ENCODE results near the gene LSM10.
A peak's percentile ranks its signal among the peaks of the same experiment; 100 is the strongest.

The LSM10 gene

DNA sequence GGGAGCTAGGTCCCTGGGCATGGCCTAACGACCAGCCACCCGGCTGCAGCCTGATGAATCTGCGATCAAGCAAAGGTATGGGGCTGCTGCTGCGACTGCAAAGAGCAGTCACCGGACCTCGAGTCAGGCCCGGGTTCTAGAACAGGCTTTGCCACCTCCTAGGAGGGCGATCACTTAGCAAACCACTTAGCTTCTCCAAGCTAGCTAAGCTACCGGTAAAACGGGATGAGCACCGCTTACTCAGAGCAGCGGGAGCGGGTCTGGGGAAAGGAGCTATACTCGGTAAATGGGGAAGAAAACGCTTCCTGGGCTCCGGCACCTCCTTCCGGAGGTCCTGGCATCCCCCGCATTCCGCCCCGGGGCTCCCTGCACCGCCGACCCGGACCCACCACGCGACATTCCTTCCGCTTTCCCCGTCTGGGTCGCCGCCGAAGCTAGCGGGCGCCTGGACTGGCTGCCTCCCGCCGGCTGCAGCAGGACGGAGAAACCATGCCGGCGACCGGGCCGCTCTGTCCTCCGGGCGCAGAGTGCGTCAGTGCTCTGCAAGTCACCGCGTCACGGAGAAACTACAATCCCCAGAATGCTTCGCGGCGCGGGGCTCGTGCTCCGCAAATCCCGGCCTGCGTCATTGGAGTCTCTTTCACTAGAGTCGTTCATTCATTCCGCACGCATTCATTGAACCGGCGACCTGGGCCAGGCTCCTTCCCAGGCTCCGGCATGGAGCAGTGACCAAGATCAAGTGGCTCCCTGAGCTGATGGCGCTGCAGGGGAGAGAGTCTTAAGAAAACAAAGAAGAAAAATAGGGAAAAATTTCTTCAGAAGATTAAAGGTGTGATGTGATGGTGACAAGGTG, at the start of gene LSM10:
Gene LSM10 (minus strand): TSS at position 531 of the 853 bp plus-strand sequence. CDS start 3,779 bp downstream, outside the sequence.
- DNase-seq = peak; percentile 89

DNA sequence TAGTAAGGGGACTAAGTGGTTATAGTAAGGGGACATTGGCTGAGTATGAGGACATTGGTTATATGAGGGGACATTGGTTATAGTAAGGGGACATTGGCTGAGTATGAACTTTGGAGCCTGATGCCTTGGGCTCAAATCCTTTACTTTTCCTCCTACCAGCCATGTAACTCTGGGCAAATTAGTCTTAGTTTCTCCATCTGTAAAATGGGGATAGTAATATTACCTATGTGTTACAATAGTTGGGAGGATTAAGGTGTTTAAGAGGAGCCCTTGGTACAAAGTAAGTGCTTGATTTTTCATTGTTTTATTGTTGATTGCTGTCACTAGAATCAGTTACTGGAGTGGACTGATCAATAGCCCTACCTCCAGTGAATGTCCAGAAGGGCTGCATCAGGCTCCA, 49.7 kb upstream of the LSM10 start:
- DNase-seq = no peak

GRCh38 chr1:36446746-36447145, 49.0 kb upstream of the LSM10 start:
- no peak for DNase-seq

DNA sequence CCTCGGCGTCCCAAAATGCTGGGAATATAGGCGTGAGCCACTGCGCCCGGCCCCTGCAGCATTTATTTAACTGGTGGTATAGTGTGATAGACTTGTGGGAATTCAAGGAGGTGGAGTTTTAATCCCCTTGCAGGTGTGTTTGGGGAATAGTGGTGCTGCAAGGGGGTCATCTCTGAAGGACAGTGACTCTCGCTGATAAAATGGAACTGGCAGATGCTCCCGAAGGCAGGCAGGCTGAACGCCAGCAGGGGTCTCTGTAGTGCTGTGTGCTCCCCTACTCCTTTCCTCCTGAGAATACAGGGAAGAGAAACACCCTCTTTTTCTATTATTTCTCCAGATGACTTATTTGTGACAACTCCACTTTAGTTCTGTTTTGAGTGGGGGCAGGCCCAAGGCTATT, 48.6 kb upstream of the LSM10 start:
- no peak for DNase-seq

DNA sequence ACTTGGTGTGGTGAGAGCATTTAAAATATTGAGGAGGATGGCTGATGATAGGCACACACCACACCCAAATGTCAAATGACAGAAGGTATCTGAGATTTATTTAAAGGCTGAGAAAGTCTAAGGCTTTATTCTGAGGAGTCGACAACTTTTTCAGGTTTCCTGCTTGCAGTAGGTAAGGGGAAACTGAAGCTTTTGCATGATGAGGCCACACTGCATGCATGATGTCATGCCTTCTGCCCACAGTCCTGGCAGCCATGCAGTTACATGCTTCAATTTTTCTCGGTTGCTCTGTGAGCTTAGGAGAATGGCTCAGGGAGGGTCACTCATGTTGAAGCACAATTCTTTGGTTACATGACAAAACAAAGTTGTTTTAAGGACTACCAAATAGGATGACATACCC, 45.6 kb upstream of the LSM10 start:
- DNase-seq = no peak

GRCh38 chr1:36442337-36442736, 44.6 kb upstream of the LSM10 start:
- DNase-seq = no peak

DNA sequence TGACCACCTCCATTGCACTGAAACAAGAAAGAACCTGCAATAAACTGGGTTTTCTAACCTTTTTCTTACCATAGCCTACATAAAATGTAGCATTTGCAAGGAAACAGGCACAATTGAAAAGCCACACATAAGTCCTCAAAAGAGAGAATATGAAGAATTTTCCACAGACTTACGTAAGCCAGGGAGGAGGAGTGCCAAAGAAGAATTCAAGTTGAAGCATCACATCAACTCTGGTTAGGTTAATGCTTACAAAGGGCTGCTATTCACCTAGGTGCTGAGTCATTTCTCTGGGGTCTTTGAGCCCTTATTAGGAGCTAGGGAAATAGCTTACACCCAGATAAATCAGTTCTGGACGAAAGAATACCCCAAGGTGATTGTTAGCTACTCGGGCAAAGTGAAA, 42.9 kb upstream of the LSM10 start:
- no peak for DNase-seq

DNA sequence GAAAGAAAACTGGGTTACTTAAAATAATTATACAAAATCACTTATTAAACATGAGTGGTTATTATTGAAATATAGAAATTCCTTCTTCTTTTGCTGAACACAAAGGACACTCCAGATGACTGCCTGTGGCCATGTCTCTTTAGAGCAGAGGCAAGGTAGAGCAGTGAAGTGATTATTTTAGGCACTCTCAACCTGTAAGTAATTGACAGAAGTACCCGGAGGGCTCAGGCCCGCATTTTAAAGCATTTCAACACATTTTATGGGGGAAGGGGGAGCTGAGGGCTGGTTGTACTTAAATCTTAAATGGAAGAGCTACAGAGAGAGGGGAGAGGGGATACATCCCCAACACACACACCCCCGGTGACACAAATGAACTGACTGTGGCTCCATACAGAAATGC, 42.3 kb upstream of the LSM10 start:
- DNase-seq = no peak

DNA sequence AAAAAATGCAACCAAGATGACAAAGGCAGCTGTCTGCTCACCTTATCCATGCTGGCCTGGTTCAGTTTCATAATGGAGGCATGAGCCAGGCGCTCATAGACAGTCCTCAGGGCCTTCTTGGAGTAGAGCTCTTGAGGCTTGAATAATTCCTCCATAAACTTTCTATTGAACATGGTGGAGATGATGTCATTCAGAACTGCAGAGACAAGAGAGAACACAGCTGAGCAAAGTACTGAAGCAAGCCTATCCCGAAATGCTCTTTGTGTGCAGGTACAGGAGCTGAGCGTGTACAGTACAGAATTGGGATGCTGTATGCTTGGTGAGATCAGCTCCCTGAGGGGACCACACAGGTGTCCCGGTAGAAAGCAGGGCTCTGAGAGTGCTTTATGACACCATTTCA, 41.0 kb upstream of the LSM10 start:
- DNase-seq = no peak

- no peak for DNase-seq
These were observed 39.1 kb upstream of the LSM10 start for GRCh38 chr1:36436821-36437220.

DNA sequence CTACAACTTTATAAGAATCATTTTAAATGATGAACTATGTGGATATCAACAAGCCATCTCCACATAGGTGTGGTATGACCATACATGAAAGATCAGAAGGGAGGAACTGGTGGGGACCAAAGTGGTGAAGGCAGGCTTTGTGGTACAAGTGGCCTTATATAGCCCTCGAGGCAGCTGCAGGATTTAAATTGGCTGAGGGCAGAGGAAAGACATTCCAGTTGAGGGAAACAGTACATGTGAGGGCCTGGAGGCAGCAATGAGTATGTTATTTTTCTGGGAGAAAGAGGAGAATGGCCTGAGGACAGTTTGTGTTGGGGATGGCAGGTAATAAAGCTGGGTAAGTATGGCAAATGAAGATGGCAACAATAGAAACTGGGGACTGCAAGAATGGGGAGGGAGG, 35.4 kb upstream of the LSM10 start:
- no peak for DNase-seq

GRCh38 chr1:36432616-36433015, 34.9 kb upstream of the LSM10 start:
- DNase-seq = no peak

DNA sequence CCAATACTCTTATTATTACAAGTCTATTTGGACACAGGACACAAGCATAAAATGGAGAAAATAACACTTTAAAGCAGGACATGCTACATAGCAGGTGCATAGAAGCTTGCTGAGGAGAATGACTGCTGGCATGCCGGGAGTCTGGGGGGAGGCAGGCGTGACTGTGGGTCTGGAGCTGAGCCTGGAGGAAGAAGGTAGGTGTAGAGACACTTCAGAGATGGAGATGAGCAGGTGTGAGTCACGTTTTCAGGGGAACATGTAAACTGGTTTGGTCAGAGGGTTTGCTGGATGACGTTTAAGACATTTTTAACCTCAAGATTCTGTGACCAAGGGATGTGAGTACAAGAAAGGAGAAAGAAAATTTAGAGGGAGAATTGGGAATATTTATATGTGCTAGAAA, 28.1 kb upstream of the LSM10 start:
- no peak for DNase-seq

DNA sequence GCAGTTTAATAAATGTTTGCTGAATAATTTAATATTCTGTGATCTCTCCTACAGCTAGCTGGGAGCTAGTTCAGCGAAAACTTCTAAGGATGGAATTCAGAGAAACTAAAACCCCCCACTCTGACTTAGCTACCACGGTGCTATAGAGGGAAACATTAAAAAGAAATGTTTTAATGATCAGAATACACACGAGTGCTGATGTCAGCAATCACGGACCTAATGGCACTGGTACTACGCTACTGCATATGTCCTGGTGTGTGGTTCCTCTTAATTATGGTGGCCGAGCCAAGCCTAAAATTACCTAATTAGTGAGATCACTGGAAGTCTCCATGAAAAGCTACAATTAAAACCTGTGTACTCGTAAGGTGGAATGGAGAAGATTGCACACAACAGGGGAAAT, 23.9 kb upstream of the LSM10 start:
- no peak for DNase-seq

DNA sequence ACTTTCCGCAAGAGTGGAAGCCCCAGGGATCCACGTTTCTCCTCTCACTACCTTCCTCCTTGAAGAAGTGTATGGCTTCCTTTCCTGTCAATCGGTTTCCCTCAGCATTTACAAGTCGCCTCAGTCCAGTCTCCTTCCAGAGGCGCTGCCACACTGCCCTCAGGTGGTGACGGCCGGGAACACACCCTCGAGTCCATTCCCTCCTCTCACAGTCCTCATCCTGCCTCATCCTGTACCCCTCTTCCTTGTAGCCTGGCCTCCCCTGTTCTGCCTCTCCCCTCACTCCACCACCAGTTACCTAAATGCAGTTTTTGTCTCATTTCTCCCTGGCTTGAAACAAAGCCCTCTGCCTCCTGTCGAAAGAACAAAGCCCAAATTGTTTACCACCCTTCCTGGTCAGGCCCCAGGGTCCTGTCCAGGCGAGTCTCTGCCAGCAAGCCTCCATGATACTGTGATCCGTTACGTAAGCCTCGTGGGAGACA, 23.2 kb upstream of the LSM10 start:
- DNase-seq = peak; percentile 87

- DNase-seq = no peak
These were observed 22.7 kb upstream of the LSM10 start for GRCh38 chr1:36420409-36420808.

DNA sequence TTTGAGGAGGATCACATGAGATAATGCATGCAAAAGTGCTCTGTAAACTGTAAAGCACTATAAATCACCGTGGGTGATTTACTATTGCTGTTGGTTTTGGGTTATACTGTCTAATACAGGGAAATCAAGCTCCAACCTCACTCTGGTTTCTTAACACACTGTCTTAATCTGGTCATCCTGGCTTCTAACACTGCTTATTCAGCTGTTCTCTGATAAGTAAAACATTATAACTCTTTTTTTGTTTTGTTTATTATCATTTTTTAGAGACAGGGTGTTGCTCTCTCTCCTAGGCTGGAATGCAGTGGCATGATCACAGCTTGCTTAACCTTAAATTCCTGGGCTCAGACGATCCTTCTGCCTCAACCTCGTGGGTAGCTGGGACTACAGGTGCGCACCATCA, 21.9 kb upstream of the LSM10 start:
- DNase-seq = no peak

DNA sequence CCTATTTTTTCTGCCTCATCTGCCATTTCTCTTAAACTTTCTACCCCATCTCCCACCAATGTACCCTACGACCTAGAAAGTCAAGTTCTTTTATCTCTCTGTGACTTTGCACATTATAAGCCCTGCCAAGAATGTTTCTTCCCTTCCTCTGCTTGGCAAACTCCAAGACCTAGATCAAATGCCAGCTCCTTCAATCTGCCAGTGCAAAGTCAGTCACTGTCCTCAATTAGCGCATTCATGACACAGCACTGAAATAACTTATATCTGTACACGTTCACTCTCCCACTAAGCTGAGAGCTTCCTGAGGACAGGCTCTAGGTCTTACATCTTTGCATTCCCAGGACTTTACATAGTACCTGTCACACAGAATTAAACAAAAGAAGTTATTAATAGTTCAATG, 21.4 kb upstream of the LSM10 start:
- no peak for DNase-seq

GRCh38 chr1:36417931-36418330, 20.2 kb upstream of the LSM10 start:
- DNase-seq = no peak

GRCh38 chr1:36415661-36416326, 18.1 kb upstream of the LSM10 start:
- no peak for DNase-seq

DNA sequence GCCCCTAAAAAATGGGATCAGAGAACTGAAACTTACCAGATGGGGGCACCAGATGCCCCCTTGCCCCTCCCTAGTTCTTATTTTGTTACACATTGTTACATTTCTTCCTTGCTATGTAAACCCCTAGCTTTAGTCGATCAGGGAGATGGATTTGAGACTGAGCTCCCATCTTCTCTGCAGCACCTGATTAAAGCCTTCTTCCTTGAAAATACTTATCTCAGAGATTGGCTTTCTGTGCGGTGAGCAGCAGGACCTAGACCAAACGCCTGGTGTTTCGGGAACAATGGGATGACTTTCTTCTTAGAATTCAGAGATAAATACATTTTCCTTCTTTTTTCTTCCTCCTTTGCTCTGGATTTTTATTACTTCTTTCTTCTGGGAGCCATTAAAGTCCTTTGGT, 16.7 kb upstream of the LSM10 start:
- DNase-seq = no peak

DNA sequence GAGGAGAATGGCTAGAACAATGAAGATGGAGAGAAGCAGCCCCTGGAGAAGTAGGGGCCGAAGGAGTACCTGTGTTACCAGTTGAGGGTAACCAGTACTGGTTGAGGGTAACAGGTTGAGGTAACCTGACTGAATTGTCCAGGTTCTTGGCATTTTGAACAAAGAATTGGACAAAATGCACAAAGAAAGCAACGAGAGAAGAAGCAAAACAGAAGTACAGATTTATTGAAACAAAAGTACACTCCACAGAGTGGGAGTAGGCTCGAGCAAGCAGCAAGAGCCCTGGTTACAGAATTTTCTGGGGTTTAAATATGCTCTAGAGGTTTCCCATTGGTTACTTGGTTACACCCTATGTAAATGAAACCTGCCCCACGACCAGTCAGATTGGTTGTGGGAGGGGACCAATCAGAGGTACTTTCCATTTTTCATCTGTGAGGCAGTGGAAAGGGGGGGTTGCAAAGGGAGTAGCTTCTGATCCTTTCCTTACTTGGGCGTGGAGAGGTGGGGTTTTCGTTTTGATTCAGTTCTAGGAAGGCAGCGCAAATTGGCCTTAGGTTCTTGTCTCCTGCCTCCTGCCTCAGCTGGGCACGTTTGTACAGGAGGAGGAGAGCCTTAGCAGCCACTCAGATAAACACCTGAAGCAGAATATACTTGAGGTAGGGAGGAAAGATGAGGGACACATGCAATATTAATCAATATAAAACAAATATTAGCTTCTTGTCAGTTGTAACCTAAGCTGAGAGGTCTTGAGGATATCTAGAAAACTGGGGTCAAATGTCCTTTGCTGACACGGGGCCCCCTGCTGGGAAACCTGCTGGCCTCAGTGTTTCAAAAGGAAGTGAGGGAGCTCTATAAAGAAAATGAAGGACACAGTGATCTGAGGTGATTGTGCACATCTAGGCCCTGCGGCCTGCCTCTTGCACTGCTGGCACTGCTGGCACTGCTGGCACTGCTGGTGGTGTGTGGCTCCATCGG, 14.3 kb upstream of the LSM10 start:
- DNase-seq = peak; percentile 61

DNA sequence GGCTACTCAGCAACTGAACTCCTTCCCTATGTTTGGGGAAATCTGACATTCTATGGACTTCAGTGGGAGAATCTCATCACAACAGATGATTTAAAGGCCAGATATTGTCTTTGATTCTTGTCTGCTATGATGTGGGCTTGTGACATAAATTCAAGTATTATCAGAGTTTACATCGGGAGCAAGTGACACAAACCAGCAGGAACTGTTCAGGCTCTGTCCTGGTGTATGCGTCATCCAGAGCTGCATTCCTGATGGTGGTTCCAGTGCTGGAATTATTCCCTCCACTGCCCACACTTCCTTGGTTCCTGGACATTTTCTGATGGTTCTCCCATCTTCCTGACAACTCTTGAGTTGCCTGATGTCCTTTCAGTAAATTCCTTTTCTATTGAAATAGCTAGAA, 10.8 kb upstream of the LSM10 start:
- DNase-seq = no peak
